HEK293T (cell line): ENCODE results near the gene PELI3.
A peak's percentile ranks its signal among the peaks of the same experiment; 100 is the strongest.

Source experiments
- CTCF ChIA-PET: fragments of 350-600 bp; formaldehyde crosslinking; extraction: SDS; loops from one replicate; lab custom pipeline; 2021; ENCODE audit warnings: antibody characterized with exemption, inconsistent platforms; lab: Yijun Ruan, JAX
- POLR2A ChIA-PET: fragments of 350-600 bp; formaldehyde crosslinking; extraction: SDS; loops from one replicate; lab custom pipeline; 2020; ENCODE audit warnings: antibody characterized with exemption, inconsistent platforms; lab: Yijun Ruan, JAX
- DNase-seq: peaks from one replicate; pipeline ENCODE4 v3.0.0; 2012; ENCODE audit warnings: mixed read lengths; ENCODE audit errors: extremely low spot score
- ARNT ChIP-seq: fragments of 450-650 bp; IDR thresholded peaks from 2 replicates; pipeline ENCODE4 v1.6.1; 2017; ENCODE audit warnings: mild to moderate bottlenecking
- BHLHE40 ChIP-seq: fragments of 450-650 bp; IDR thresholded peaks from 2 replicates; pipeline ENCODE4 v1.6.1; 2016; ENCODE audit warnings: mild to moderate bottlenecking, moderate library complexity, borderline replicate concordance
- CTBP1 ChIP-seq: fragments of 450-650 bp; IDR thresholded peaks from 2 replicates; pipeline ENCODE4 v1.6.1; 2016; ENCODE audit warnings: borderline replicate concordance
- ELF4 ChIP-seq: fragments of 450-650 bp; IDR thresholded peaks from 2 replicates; pipeline ENCODE4 v1.6.1; 2017; ENCODE audit warnings: antibody characterized with exemption
- FOXA1 ChIP-seq: fragments of 450-650 bp; IDR thresholded peaks from 2 replicates; pipeline ENCODE4 v1.6.1; 2016; ENCODE audit warnings: mild to moderate bottlenecking
- FOXK2 ChIP-seq: fragments of 450-650 bp; IDR thresholded peaks from 2 replicates; pipeline ENCODE4 v1.6.1; 2016; ENCODE audit warnings: mild to moderate bottlenecking
- FOXM1 ChIP-seq: fragments of 450-650 bp; IDR thresholded peaks from 2 replicates; pipeline ENCODE4 v1.6.1; 2017; ENCODE audit warnings: mild to moderate bottlenecking, borderline replicate concordance
- HDGF ChIP-seq: fragments of 450-650 bp; IDR thresholded peaks from 2 replicates; pipeline ENCODE4 v1.6.1; 2017; ENCODE audit warnings: antibody characterized with exemption, borderline replicate concordance
- L3MBTL2 ChIP-seq: fragments of 450-650 bp; conservative IDR thresholded peaks from 2 replicates; pipeline ENCODE4 v1.6.1; 2016; ENCODE audit warnings: mild to moderate bottlenecking
- LEF1 ChIP-seq: fragments of 450-650 bp; IDR thresholded peaks from 2 replicates; pipeline ENCODE4 v1.6.1; 2017; ENCODE audit warnings: mild to moderate bottlenecking, borderline replicate concordance
- NFRKB ChIP-seq: fragments of 450-650 bp; IDR thresholded peaks from 2 replicates; pipeline ENCODE4 v1.6.1; 2016; ENCODE audit warnings: mild to moderate bottlenecking, moderate library complexity
- SP1 ChIP-seq: fragments of 450-650 bp; IDR thresholded peaks from 2 replicates; pipeline ENCODE4 v1.6.1; 2017
- SUZ12 ChIP-seq: fragments of 450-650 bp; IDR thresholded peaks from 2 replicates; pipeline ENCODE4 v1.6.1; 2016; ENCODE audit warnings: mild to moderate bottlenecking
- TARDBP ChIP-seq: fragments of 450-650 bp; IDR thresholded peaks from 2 replicates; pipeline ENCODE4 v1.6.1; 2016
- ZNF384 ChIP-seq: fragments of 450-650 bp; IDR thresholded peaks from 2 replicates; pipeline ENCODE4 v1.6.1; 2016
- TF ChIP-seq, protein P1 (sequence below): fragments of 450-650 bp; IDR thresholded peaks from 2 replicates; pipeline ENCODE4 v1.6.1; 2016

PELI3 gene

DNA sequence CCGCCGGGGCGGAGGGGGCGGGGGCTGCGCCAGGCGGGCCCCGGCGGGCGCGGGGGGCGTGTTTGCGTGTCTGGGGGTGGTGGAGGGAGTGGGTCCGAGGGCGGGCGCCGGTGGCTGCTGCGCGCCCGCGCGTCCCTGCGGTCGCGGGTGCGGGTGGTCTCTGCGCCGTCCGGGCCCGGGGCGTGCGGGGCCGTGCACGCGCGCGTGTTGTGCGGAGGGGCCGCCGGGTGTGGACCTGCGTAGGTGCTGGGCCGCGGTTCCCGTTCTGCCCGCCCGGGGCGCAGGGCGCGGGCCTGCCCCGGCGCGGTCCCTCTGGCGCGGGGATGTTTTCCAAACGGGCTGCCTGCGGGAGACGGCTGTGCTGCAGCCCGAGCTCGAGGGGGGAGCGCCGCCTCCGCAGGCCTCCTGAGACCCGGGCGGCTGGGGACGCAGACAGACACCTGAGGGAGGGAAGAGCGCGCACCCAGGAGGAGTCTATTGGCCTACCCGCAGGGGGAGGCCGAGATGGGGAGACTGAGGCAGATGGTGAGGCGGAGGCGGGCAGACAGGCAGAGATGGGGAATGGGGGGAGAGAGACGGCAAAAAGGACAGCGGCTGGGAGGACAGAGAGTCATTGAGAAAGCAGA, 442 bp downstream of the PELI3 start:
- CTCF ChIA-PET = interaction anchor here (0.9 kb wide), 2 partner anchors 28 to 156 kb away, joined by 3 to 4 read pairs; no protein-coding TSS in a partner anchor
- TF ChIP-seq FOXK2 = no peak
- TF ChIP-seq BHLHE40 = no peak
- TF ChIP-seq ZNF384 = no peak
- no peak for TF ChIP-seq FOXM1
- no peak for TF ChIP-seq TARDBP
- TF ChIP-seq L3MBTL2 = no peak
- no peak for TF ChIP-seq SP1
- no peak for TF ChIP-seq FOXA1
- TF ChIP-seq LEF1 = no peak
- TF ChIP-seq CTBP1 = no peak
- TF ChIP-seq NFRKB = no peak
- no peak for TF ChIP-seq ELF4
- no peak for TF ChIP-seq HDGF
- no peak for TF ChIP-seq SUZ12
- TF ChIP-seq ARNT = no peak
- TF ChIP-seq, protein P1, sequence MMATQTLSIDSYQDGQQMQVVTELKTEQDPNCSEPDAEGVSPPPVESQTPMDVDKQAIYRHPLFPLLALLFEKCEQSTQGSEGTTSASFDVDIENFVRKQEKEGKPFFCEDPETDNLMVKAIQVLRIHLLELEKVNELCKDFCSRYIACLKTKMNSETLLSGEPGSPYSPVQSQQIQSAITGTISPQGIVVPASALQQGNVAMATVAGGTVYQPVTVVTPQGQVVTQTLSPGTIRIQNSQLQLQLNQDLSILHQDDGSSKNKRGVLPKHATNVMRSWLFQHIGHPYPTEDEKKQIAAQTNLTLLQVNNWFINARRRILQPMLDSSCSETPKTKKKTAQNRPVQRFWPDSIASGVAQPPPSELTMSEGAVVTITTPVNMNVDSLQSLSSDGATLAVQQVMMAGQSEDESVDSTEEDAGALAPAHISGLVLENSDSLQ = no peak
- POLR2A ChIA-PET = interaction anchor here (0.6 to 2.7 kb wide), 6 partner anchors 12 to 46 kb away, joined by 3 to 14 read pairs (median 6); partner anchors contain the start of genes DPP3, MRPL11 and NPAS4
- DNase-seq = peak; percentile 62

GRCh38 chr11:66467756-66468155, 1.1 kb downstream of the PELI3 start:
- no peak for TF ChIP-seq ELF4
- TF ChIP-seq NFRKB = no peak
- TF ChIP-seq SUZ12 = no peak
- TF ChIP-seq FOXK2 = no peak
- TF ChIP-seq ZNF384 = no peak
- TF ChIP-seq CTBP1 = no peak
- no peak for TF ChIP-seq BHLHE40
- TF ChIP-seq TARDBP = no peak
- TF ChIP-seq HDGF = no peak
- TF ChIP-seq, protein P1 = no peak
- no peak for TF ChIP-seq ARNT
- CTCF ChIA-PET = no interaction called here
- DNase-seq = no peak
- POLR2A ChIA-PET = interaction anchor here (1.9 to 2.7 kb wide), 2 partner anchors 12 to 29 kb away, joined by 4 to 14 read pairs; partner anchors contain the start of genes DPP3 and MRPL11

GRCh38 chr11:66468691-66469090, 2.0 kb downstream of the PELI3 start:
- TF ChIP-seq FOXA1 (no peak), HDGF (no peak), ZNF384 (no peak), FOXK2 (no peak), ARNT (no peak), BHLHE40 (no peak), SUZ12 (no peak), NFRKB (no peak), SP1 (no peak), FOXM1 (no peak), L3MBTL2 (no peak), CTBP1 (no peak), LEF1 (no peak), ELF4 (no peak), TARDBP (no peak)
- TF ChIP-seq, protein P1 = no peak
- ChIA-PET CTCF (interaction anchor here (1.5 kb wide), 1 partner anchor 10 kb away, joined by 8 read pairs; no protein-coding TSS in a partner anchor), POLR2A (interaction anchor here (1.9 to 2.7 kb wide), 2 partner anchors 11 to 30 kb away, joined by 4 to 14 read pairs; partner anchors contain the start of genes DPP3 and MRPL11)
- no peak for DNase-seq

- TF ChIP-seq BHLHE40 (no peak), ZNF384 (peak; percentile 39; the same call in 1 of the 2 replicates)
- ChIA-PET POLR2A (interaction anchor here (1.9 to 2.7 kb wide), 2 partner anchors 11 to 31 kb away, joined by 4 to 14 read pairs; partner anchors contain the start of genes DPP3 and MRPL11), CTCF (interaction anchor here (1.0 to 1.5 kb wide), 2 partner anchors 9 to 22 kb away, joined by 4 to 8 read pairs; no protein-coding TSS in a partner anchor)
- DNase-seq = no peak
Observed at GRCh38 chr11:66469441-66469840, 2.7 kb downstream of the PELI3 start.

- no peak for DNase-seq
- no peak for TF ChIP-seq SUZ12
- TF ChIP-seq CTBP1 = no peak
- no peak for TF ChIP-seq ELF4
- no peak for TF ChIP-seq BHLHE40
- no peak for TF ChIP-seq SP1
- no peak for TF ChIP-seq FOXM1
- TF ChIP-seq ZNF384 = no peak
- no peak for TF ChIP-seq ARNT
- TF ChIP-seq LEF1 = no peak
- TF ChIP-seq FOXK2 = no peak
- TF ChIP-seq, protein P1 = no peak
- TF ChIP-seq TARDBP = no peak
- no peak for TF ChIP-seq FOXA1
- no peak for TF ChIP-seq NFRKB
- TF ChIP-seq HDGF = no peak
- TF ChIP-seq L3MBTL2 = no peak
- CTCF ChIA-PET = interaction anchor here (1.0 to 1.2 kb wide), 2 partner anchors 9 to 21 kb away, joined by 3 to 4 read pairs; no protein-coding TSS in a partner anchor
- POLR2A ChIA-PET = interaction anchor here (1.5 kb wide), 1 partner anchor 10 kb away, joined by 6 read pairs; the partner anchor contains the start of gene DPP3
Observed at GRCh38 chr11:66470015-66470414, 3.3 kb downstream of the PELI3 start.
